Measurements from ENCODE around the gene PURB. TPM values are rescaled to one million over a fixed set of nuclear protein-coding genes. Genes with fewer than 3 reads are reported as not detected.

Gene PURB
- total and polyA plus RNA-seq, 9 of the 15 experiments (the other 6 are each of a cell fraction or from before 2014, with no cell fraction given) = 1.6 to 14.1 (median 8.8) TPM

DNA sequence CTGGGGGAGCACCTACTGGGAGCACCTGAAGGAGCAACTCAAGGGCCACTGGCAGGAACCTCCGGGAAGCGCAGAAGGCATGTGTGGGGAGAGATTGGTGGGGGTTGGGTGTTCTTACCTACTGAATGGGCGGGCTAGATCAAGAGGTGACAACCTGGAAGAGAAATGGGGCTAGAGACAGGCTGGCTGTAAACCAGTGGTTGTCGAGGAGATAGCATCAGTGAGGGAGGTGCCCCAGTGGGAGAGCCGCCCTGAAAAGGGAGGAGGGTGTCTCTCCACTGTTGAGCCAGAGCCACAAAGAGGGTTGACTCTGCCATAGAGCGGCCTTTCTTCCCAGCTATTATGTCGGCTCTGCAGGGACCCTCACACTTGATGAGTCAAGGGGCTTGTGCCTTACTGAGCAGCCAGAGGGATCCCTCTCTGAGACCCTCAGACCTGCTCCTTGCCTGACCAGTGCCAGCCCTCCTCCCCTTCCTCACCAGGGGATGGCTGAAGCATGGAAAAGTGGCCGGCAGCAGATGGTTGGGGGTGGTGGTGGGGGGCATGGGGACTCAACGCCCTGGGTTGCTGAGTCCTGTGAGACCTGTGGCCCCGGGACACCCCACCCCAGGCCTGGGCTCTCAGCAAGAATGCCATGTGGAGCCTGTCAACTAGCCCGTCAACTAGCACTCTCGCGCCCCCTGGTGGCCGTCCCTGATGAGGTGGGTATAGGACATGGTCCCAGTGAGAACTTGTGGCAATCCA lies 36.4 kb upstream of the PURB start (continued):
- TF ChIP-seq, protein P1, sequence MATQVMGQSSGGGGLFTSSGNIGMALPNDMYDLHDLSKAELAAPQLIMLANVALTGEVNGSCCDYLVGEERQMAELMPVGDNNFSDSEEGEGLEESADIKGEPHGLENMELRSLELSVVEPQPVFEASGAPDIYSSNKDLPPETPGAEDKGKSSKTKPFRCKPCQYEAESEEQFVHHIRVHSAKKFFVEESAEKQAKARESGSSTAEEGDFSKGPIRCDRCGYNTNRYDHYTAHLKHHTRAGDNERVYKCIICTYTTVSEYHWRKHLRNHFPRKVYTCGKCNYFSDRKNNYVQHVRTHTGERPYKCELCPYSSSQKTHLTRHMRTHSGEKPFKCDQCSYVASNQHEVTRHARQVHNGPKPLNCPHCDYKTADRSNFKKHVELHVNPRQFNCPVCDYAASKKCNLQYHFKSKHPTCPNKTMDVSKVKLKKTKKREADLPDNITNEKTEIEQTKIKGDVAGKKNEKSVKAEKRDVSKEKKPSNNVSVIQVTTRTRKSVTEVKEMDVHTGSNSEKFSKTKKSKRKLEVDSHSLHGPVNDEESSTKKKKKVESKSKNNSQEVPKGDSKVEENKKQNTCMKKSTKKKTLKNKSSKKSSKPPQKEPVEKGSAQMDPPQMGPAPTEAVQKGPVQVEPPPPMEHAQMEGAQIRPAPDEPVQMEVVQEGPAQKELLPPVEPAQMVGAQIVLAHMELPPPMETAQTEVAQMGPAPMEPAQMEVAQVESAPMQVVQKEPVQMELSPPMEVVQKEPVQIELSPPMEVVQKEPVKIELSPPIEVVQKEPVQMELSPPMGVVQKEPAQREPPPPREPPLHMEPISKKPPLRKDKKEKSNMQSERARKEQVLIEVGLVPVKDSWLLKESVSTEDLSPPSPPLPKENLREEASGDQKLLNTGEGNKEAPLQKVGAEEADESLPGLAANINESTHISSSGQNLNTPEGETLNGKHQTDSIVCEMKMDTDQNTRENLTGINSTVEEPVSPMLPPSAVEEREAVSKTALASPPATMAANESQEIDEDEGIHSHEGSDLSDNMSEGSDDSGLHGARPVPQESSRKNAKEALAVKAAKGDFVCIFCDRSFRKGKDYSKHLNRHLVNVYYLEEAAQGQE (IDR thresholded peaks at IDR 0.05; ENCODE audit: borderline replicate concordance) = peak; percentile 83
- TF ChIP-seq, protein P1 (CRISPR knock-in tag; IDR thresholded peaks at IDR 0.05; ENCODE audit: low read depth) = no peak
- TF ChIP-seq HDGF (IDR thresholded peaks at IDR 0.05) (no peak), ZNF780A (CRISPR knock-in tag; IDR thresholded peaks at IDR 0.05) (no peak), WHSC1 (IDR thresholded peaks at IDR 0.05; ENCODE audit: low read length) (no peak), NBN (IDR thresholded peaks at IDR 0.05; ENCODE audit: low read depth) (no peak), BCL6 (CRISPR knock-in tag; IDR thresholded peaks at IDR 0.05) (no peak), MAZ (CRISPR knock-in tag; conservative IDR thresholded peaks at IDR 0.05 in 1 of 2, IDR thresholded peaks at IDR 0.05 in 1 of 2) (peak; percentile 19 to 34; a peak in 1 of 4 replicates), RBM17 (IDR thresholded peaks at IDR 0.05; ENCODE audit: borderline replicate concordance, low read depth, low read length) (no peak), MEF2A (IDR thresholded peaks at IDR 0.05; ENCODE audit: control insufficient read depth, low read depth, low read length) (no peak), ZNF830 (CRISPR knock-in tag; IDR thresholded peaks at IDR 0.05) (no peak), HNRNPUL1 (IDR thresholded peaks at IDR 0.05; ENCODE audit: low read length) (no peak), ZBTB7A (IDR thresholded peaks at IDR 0.05; ENCODE audit: borderline replicate concordance, control insufficient read depth, low read depth, low read length) (peak; percentile 59; the same call in 1 of the 2 replicates), ETV5 (CRISPR knock-in tag; IDR thresholded peaks at IDR 0.05; ENCODE audit: low read depth) (no peak), MEIS2 (IDR thresholded peaks at IDR 0.05; ENCODE audit: partially characterized antibody) (peak; percentile 83), KDM4B (IDR thresholded peaks at IDR 0.05; ENCODE audit: borderline replicate concordance in 2 of 2, low read depth in 1 of 2) (no peak), ETV6 (IDR thresholded peaks at IDR 0.05; ENCODE audit: borderline replicate concordance in 1 of 2, low read depth in 2 of 2, low read length in 1 of 2) (no peak), ETV6 (CRISPR knock-in tag; IDR thresholded peaks at IDR 0.05; ENCODE audit: borderline replicate concordance) (no peak), OTX1 (CRISPR knock-in tag; IDR thresholded peaks at IDR 0.05) (no peak), HDAC2 (IDR thresholded peaks at IDR 0.05) (no peak)
- TF ChIP-seq, protein P2, sequence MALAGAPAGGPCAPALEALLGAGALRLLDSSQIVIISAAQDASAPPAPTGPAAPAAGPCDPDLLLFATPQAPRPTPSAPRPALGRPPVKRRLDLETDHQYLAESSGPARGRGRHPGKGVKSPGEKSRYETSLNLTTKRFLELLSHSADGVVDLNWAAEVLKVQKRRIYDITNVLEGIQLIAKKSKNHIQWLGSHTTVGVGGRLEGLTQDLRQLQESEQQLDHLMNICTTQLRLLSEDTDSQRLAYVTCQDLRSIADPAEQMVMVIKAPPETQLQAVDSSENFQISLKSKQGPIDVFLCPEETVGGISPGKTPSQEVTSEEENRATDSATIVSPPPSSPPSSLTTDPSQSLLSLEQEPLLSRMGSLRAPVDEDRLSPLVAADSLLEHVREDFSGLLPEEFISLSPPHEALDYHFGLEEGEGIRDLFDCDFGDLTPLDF (CRISPR knock-in tag; IDR thresholded peaks at IDR 0.05) = no peak

Data from K562 (cell line).